NCI-H524 treated with DMSO at 0.1 percent for 48 hours (cell line): Measurements from ENCODE around the gene KIF1B.
A peak's percentile ranks its signal among the peaks of the same experiment; 100 is the strongest.

ENCODE experiments used
- DNase-seq: peaks from one replicate; lab custom pipeline; 2025; lab: John Stamatoyannopoulos, UW

KIF1B gene

DNA sequence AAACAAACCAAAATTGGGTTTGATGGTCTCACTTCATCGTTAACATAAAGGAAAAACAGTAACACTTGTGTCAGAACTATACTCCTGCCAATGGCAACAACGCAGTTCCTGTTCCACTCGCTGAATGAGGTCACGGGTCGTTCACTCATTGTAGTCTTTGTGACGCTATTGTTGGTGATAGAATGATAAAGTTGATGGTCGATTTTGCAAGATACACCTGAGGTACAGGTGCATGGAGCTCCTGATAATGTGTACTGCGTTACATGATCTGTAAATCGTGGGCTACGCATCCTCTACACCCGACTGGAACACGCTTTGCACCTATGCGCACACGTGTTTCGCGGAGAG lies 219.5 kb downstream of the KIF1B start:
- no peak for DNase-seq

DNA sequence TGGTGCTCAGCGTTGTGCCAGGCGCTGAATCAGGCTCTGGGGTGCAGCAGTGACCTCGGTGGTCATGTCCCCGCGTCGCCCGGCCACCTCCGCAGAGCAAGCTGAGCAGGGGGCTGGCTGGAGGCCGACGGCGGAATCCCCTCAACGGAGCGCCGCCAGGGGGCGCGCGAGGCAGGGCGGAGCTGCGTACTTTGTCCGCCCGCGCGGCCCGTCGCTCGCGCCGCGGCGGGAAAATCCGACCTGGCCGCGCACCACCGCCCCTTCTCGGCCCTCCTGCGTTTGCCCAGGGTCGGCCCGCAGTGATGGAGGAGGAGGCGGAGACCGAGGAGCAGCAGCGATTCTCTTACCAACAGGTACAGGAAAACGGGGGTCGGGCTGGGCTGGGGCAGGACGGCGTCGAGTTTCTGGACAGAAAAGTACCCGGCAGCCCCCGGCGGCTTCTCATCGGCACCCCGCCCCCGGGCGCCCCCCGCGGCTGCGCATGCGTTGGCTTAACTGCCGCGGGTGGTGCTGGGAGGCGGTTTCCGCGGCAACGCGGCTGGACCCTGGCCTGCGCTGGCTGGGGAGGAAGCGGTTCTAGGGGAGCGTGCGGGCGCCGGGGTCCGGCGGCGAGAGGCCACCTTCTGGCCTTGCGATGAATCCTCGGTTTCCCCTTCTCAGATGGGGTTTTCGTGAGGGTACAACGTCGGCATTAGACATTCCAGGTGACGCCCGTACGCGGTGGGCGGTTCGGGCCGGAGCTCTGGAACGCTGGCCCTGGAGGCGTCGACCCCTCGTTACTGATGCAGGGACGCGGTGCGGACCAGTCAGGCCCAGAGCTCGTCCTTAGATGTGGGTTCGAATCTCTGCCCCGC lies 220.1 kb downstream of the KIF1B start, which contains the start of gene CENPS:
Gene CENPS, plus strand, starts transcription at position 218 of the 854 bp plus-strand sequence. Its CDS starts 85 bp downstream, at position 303.
- peak; percentile 18 for DNase-seq
